ENCODE data around the gene PROM1. TPM values are rescaled to one million over a fixed set of nuclear protein-coding genes. Genes with fewer than 3 reads are reported as not detected.

PROM1 gene
- total and polyA plus RNA-seq, 5 donors from 2014 or later: 2.9 TPM; not detected in 4

DNA sequence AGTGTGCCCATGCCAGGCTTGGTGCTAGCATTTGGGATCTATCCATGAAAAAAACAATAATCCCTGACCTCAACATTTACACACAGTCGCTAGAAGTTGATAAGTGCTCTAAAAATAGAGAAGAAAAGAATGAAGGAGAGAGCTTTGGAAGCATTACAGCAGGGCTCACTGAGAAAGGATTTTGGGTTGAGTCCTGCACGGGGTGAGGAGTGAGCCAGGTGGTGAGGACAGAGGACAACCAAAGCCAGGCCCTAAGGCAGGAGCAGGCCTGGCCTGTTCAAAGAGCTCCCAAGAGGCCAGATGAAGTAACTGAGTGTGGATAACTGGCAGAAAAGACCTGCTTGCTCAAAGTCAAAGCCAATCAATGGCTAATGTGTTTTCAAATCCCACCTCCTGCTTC is 20.7 kb upstream of the PROM1 start:
- Mint-ChIP-seq H3K9me3 (peaks cover 0 to 2% (median 0%) of the 10 kb centered on the region in 7 donors), H3K4me1 (no peaks in the 10 kb centered on the region), H3K27me3 (peaks cover 21% of the 10 kb centered on the region), H3K4me3 (no peak overlapping the region), H3K36me3 (no peaks in the 10 kb centered on the region), H3K27ac (no peak overlapping the region)
- Histone ChIP-seq H3K4me1 (ENCODE audit: control insufficient read depth, insufficient read depth, low read length, poor library complexity, severe bottlenecking) (no peaks in the 10 kb centered on the region), H3K27ac (ENCODE audit: insufficient read depth, low read length, poor library complexity, severe bottlenecking) (no peak overlapping the region), H3K9me3 (ENCODE audit: control insufficient read depth in 2 of 2, low read length in 2 of 2) (no peaks in the 10 kb centered on the region), H3K27me3 (ENCODE audit: control insufficient read depth, insufficient read depth, low read length) (peaks cover 5% of the 10 kb centered on the region), H3K36me3 (ENCODE audit: control insufficient read depth, insufficient read depth, low read length) (no peaks in the 10 kb centered on the region), H3K4me3 (ENCODE audit: low read depth, low read length) (no peak overlapping the region)
- no peak for DNase-seq
- no peak for ATAC-seq (ENCODE audit: low read depth in 2 of 2)

DNA sequence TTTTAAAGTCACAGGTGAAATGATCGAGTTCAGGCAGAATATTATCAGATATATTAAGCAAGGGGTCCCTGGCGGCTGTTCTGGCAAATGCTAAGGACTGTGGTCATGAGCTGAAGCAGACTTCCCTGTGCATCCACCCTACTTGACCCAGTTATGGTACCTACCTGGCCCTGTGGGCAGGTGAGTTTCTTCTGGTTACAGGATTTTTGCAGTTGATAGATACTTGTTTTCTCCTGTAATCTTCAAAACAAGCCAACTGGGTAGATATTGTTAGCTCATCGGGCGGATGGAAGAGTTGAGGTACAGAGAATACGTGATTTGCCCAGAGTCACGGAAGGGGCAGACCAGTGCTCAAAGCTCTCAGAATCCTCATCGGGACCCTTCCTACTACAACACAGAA is 18.5 kb upstream of the PROM1 start:
- H3K27ac Mint-ChIP-seq: no peak overlapping the region
- Histone ChIP-seq H3K27ac (ENCODE audit: insufficient read depth, low read length, poor library complexity, severe bottlenecking) (no peak overlapping the region), H3K27me3 (ENCODE audit: control insufficient read depth, insufficient read depth, low read length) (peaks cover 3% of the 10 kb centered on the region), H3K4me1 (ENCODE audit: control insufficient read depth, insufficient read depth, low read length, poor library complexity, severe bottlenecking) (no peaks in the 10 kb centered on the region), H3K4me3 (ENCODE audit: low read depth, low read length) (no peak overlapping the region), H3K36me3 (ENCODE audit: control insufficient read depth, insufficient read depth, low read length) (no peaks in the 10 kb centered on the region), H3K9me3 (ENCODE audit: control insufficient read depth in 2 of 2, low read length in 2 of 2) (no peaks in the 10 kb centered on the region)
- peaks cover 0 to 2% (median 0%) of the 10 kb centered on the region in 7 donors for H3K9me3 Mint-ChIP-seq
- H3K4me1 Mint-ChIP-seq: no peaks in the 10 kb centered on the region
- ATAC-seq (ENCODE audit: low read depth in 2 of 2) (no peak), DNase-seq (no peak)
- H3K4me3 Mint-ChIP-seq: no peak overlapping the region
- H3K27me3 Mint-ChIP-seq: peaks cover 25% of the 10 kb centered on the region
- no peaks in the 10 kb centered on the region for H3K36me3 Mint-ChIP-seq

DNA sequence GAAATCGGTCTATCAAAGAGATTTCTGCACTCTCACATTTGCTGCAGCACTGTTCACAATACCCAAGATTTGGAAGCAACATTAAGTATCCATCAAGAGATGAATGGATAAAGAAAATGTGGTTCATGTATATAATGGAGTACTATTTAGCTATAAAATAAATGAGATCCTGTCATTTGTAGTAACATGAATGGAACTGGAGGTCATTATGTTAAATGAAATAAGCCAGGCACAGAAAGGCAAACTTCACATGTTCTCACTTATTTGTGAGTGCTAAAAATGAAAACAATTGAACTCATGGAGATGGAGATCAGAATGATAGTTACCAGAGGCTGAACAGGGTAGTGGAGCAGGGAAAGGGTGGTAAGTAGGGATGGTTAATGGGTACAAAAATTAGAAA is 17.0 kb upstream of the PROM1 start:
- H3K27me3 Mint-ChIP-seq: peaks cover 39% of the 10 kb centered on the region
- no peak overlapping the region for H3K4me3 Mint-ChIP-seq
- no peaks in the 10 kb centered on the region for H3K36me3 Mint-ChIP-seq
- no peak overlapping the region for H3K27ac Mint-ChIP-seq
- ATAC-seq (ENCODE audit: low read depth in 2 of 2) (no peak), DNase-seq (no peak)
- no peak overlapping the region for H3K4me3 ChIP-seq (ENCODE audit: low read depth, low read length)
- H3K4me1 Mint-ChIP-seq: no peaks in the 10 kb centered on the region
- peaks cover 3% of the 10 kb centered on the region for H3K27me3 ChIP-seq (ENCODE audit: control insufficient read depth, insufficient read depth, low read length)
- H3K9me3 ChIP-seq (ENCODE audit: control insufficient read depth in 2 of 2, low read length in 2 of 2): no peaks in the 10 kb centered on the region
- H3K4me1 ChIP-seq (ENCODE audit: control insufficient read depth, insufficient read depth, low read length, poor library complexity, severe bottlenecking): no peaks in the 10 kb centered on the region
- no peaks in the 10 kb centered on the region for H3K36me3 ChIP-seq (ENCODE audit: control insufficient read depth, insufficient read depth, low read length)
- peaks cover 0 to 2% (median 0%) of the 10 kb centered on the region in 7 donors for H3K9me3 Mint-ChIP-seq
- no peak overlapping the region for H3K27ac ChIP-seq (ENCODE audit: insufficient read depth, low read length, poor library complexity, severe bottlenecking)

DNA sequence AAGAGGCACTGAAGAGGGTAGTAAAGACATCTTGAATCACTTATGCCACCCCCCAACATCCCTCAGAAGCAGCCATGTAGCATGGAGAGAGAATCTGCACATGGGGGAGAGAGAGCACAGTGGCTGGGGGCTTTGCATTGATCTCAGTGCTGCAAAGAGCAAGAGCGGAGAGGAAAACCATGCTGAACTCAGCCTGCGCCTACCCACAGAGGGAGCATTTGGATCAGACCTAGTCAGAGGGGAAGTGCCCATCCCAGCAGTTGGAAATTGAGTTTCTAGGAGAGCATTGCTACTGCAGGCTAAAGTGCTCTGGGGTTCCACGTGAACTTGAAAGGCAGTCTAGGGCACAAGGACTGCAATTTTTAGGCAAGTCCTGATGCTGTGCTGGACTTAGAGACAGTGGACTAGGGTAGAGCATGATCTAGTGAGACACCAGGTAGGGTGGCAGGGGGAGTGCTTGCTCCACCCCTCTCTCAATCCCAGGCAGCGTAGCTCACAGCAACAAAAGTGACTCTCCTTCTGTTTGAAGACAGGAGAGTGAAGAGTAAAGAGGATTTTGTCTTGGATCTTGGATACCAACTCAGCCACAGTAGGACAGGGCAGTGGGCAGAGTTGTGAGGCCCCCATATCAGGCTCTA is 9.0 kb upstream of the PROM1 start:
- no peak overlapping the region for H3K4me3 Mint-ChIP-seq
- Histone ChIP-seq H3K4me1 (ENCODE audit: control insufficient read depth, insufficient read depth, low read length, poor library complexity, severe bottlenecking) (no peaks in the 10 kb centered on the region), H3K27ac (ENCODE audit: insufficient read depth, low read length, poor library complexity, severe bottlenecking) (no peak overlapping the region), H3K36me3 (ENCODE audit: control insufficient read depth, insufficient read depth, low read length) (no peaks in the 10 kb centered on the region), H3K9me3 (ENCODE audit: control insufficient read depth in 2 of 2, low read length in 2 of 2) (no peaks in the 10 kb centered on the region), H3K27me3 (ENCODE audit: control insufficient read depth, insufficient read depth, low read length) (peaks cover 19% of the 10 kb centered on the region), H3K4me3 (ENCODE audit: low read depth, low read length) (no peak overlapping the region)
- no peaks in the 10 kb centered on the region for H3K36me3 Mint-ChIP-seq
- no peak for ATAC-seq (ENCODE audit: low read depth in 2 of 2)
- no peak for DNase-seq
- peaks cover 0 to 4% (median 0%) of the 10 kb centered on the region in 7 donors for H3K9me3 Mint-ChIP-seq
- H3K27ac Mint-ChIP-seq: no peak overlapping the region
- H3K27me3 Mint-ChIP-seq: peaks cover 48% of the 10 kb centered on the region
- no peaks in the 10 kb centered on the region for H3K4me1 Mint-ChIP-seq

DNA sequence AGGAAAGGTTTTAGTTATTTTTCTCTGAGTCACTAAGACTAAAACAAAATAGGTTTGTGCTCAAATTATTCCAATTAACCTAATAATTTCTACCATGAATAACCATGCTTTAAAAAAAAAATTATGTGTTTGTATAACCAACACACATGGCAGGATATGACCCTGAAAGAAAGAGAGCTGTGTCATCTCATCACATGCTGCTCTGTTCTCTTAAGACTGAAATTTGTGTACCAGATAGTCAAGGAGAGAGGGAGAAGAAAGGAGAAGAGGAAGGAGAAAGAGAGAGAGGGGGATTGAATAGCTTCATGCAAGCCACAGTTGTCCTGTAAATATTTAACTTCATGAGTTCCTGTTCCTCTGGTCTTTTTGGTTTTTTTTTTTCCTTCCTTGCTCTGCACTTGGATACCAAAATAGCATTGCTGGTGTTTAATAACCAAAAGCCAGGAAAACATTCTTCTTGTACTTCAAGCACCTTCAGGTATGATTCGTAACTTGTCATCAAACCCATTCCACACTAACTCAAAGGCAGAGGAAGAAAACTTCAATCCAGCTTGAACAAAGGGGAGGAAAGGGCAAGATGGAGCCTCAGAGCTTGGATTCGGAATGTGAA is 6.4 kb upstream of the PROM1 start:
- Histone ChIP-seq H3K27me3 (ENCODE audit: control insufficient read depth, insufficient read depth, low read length) (peaks cover 29% of the 10 kb centered on the region), H3K36me3 (ENCODE audit: control insufficient read depth, insufficient read depth, low read length) (no peaks in the 10 kb centered on the region), H3K9me3 (ENCODE audit: control insufficient read depth in 2 of 2, low read length in 2 of 2) (no peaks in the 10 kb centered on the region), H3K27ac (ENCODE audit: insufficient read depth, low read length, poor library complexity, severe bottlenecking) (no peak overlapping the region), H3K4me1 (ENCODE audit: control insufficient read depth, insufficient read depth, low read length, poor library complexity, severe bottlenecking) (no peaks in the 10 kb centered on the region), H3K4me3 (ENCODE audit: low read depth, low read length) (no peak overlapping the region)
- Mint-ChIP-seq H3K36me3 (no peaks in the 10 kb centered on the region), H3K4me1 (no peaks in the 10 kb centered on the region), H3K27me3 (peaks cover 54% of the 10 kb centered on the region), H3K27ac (no peak overlapping the region), H3K4me3 (no peak overlapping the region), H3K9me3 (peaks cover 0 to 4% (median 0%) of the 10 kb centered on the region in 7 donors)
- DNase-seq (no peak), ATAC-seq (ENCODE audit: low read depth in 2 of 2) (no peak)

DNA sequence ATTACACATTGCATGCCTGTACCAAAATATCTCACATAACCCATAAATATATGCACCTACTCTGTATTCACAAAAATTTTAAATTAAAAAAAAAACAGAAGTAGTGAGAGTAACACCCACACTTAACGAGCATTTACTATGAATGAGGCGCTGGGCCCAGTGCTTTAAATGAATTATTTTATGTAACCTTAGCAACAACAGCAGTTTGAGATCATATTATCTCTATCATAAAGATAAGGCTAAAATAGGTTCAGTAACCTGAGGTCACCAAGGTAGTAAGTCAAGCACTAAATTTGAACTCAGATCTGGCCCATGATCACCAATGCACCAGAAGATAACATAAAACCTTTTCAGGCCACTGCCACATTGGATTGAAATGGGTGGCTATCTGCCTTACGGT is 5.3 kb upstream of the PROM1 start:
- Histone ChIP-seq H3K9me3 (ENCODE audit: control insufficient read depth in 2 of 2, low read length in 2 of 2) (no peaks in the 10 kb centered on the region), H3K4me3 (ENCODE audit: low read depth, low read length) (no peak overlapping the region), H3K27ac (ENCODE audit: insufficient read depth, low read length, poor library complexity, severe bottlenecking) (no peak overlapping the region), H3K27me3 (ENCODE audit: control insufficient read depth, insufficient read depth, low read length) (peaks cover 40% of the 10 kb centered on the region), H3K36me3 (ENCODE audit: control insufficient read depth, insufficient read depth, low read length) (no peaks in the 10 kb centered on the region), H3K4me1 (ENCODE audit: control insufficient read depth, insufficient read depth, low read length, poor library complexity, severe bottlenecking) (no peaks in the 10 kb centered on the region)
- Mint-ChIP-seq H3K4me1 (peaks cover 0 to under 1% (median 0%) of the 10 kb centered on the region in 4 donors), H3K36me3 (no peaks in the 10 kb centered on the region), H3K4me3 (no peak overlapping the region), H3K27me3 (peaks cover 58% of the 10 kb centered on the region), H3K9me3 (peaks cover 0 to 4% (median 0%) of the 10 kb centered on the region in 7 donors), H3K27ac (no peak overlapping the region)
- no peak for ATAC-seq (ENCODE audit: low read depth in 2 of 2)
- DNase-seq: no peak

DNA sequence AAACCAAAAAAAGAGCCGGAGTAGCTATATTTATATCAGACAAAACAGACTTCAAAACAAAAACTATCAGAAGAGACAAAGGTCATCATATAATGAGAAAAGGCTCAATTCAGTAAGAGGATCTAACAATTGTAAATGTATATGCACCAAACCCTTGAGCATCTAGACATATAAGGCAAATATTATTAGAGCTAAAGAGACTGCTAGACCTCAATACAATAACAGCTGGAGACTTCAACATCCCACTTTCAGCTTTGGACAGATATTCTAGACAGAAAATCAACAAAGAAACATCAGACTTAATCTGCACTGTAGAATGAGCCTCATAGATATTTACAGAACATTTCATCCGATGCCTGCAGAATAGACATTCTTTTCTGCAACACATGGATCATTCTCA is 4.8 kb upstream of the PROM1 start:
- Histone ChIP-seq H3K4me3 (ENCODE audit: low read depth, low read length) (no peak overlapping the region), H3K36me3 (ENCODE audit: control insufficient read depth, insufficient read depth, low read length) (no peaks in the 10 kb centered on the region), H3K27me3 (ENCODE audit: control insufficient read depth, insufficient read depth, low read length) (peaks cover 38% of the 10 kb centered on the region), H3K27ac (ENCODE audit: insufficient read depth, low read length, poor library complexity, severe bottlenecking) (no peak overlapping the region), H3K4me1 (ENCODE audit: control insufficient read depth, insufficient read depth, low read length, poor library complexity, severe bottlenecking) (peaks cover 5% of the 10 kb centered on the region), H3K9me3 (ENCODE audit: control insufficient read depth in 2 of 2, low read length in 2 of 2) (no peaks in the 10 kb centered on the region)
- no peaks in the 10 kb centered on the region for H3K36me3 Mint-ChIP-seq
- no peak for ATAC-seq (ENCODE audit: low read depth in 2 of 2)
- no peak for DNase-seq
- peaks cover 56% of the 10 kb centered on the region for H3K27me3 Mint-ChIP-seq
- no peak overlapping the region for H3K4me3 Mint-ChIP-seq
- H3K27ac Mint-ChIP-seq: no peak overlapping the region
- peaks cover 0 to 4% (median 0%) of the 10 kb centered on the region in 4 donors for H3K4me1 Mint-ChIP-seq
- H3K9me3 Mint-ChIP-seq: peaks cover 0 to 2% (median 0%) of the 10 kb centered on the region in 7 donors

DNA sequence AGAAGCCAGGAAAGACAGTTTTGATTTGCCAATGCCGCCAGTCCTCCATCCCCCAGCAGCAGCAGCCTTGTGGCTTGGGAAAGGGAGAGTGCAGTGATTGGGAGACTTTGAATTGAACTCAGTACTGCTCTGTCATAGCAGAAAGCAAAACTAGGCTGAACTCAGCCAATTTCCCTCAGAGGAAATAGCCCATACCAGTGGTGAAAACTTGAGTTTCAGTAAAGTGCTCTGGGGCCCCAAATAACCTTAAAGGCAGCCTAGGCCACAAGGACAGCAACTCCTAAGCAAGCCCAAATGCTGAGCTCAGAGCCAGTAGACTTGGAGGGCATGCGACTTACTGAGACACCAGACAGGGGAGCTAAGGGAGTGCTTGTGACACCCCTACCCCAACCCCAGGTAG is 2.0 kb upstream of the PROM1 start:
- no peaks in the 10 kb centered on the region for H3K9me3 ChIP-seq (ENCODE audit: control insufficient read depth in 2 of 2, low read length in 2 of 2)
- H3K27ac Mint-ChIP-seq: no peak overlapping the region
- H3K4me1 Mint-ChIP-seq: peaks cover 0 to 18% (median 6%) of the 10 kb centered on the region in 4 donors
- ATAC-seq (ENCODE audit: low read depth in 2 of 2): no peak
- H3K27me3 ChIP-seq (ENCODE audit: control insufficient read depth, insufficient read depth, low read length): peaks cover 37% of the 10 kb centered on the region
- no peaks in the 10 kb centered on the region for H3K36me3 ChIP-seq (ENCODE audit: control insufficient read depth, insufficient read depth, low read length)
- H3K4me3 Mint-ChIP-seq: peak overlapping the region in 1 of 4 donors; percentile 4
- peaks cover 0 to 1% (median 0%) of the 10 kb centered on the region in 7 donors for H3K9me3 Mint-ChIP-seq
- H3K27ac ChIP-seq (ENCODE audit: insufficient read depth, low read length, poor library complexity, severe bottlenecking): no peak overlapping the region
- H3K4me1 ChIP-seq (ENCODE audit: control insufficient read depth, insufficient read depth, low read length, poor library complexity, severe bottlenecking): peaks cover 20% of the 10 kb centered on the region
- H3K36me3 Mint-ChIP-seq: no peaks in the 10 kb centered on the region
- no peak overlapping the region for H3K4me3 ChIP-seq (ENCODE audit: low read depth, low read length)
- H3K27me3 Mint-ChIP-seq: peaks cover 59% of the 10 kb centered on the region
- DNase-seq: no peak

All from CD4-positive, CD25-positive, alpha-beta regulatory T cell (primary cell).